HG03103 (cell line): Measurements from ENCODE around the gene MYL1.

ENCODE experiments used
- ATAC-seq: cut with Tn5 transposase; IDR thresholded peaks from one replicate; pipeline ENCODE4 v1.9.1; 2021; ENCODE audit warnings: low read depth; ENCODE audit not compliant: unreplicated experiment

MYL1 gene

DNA sequence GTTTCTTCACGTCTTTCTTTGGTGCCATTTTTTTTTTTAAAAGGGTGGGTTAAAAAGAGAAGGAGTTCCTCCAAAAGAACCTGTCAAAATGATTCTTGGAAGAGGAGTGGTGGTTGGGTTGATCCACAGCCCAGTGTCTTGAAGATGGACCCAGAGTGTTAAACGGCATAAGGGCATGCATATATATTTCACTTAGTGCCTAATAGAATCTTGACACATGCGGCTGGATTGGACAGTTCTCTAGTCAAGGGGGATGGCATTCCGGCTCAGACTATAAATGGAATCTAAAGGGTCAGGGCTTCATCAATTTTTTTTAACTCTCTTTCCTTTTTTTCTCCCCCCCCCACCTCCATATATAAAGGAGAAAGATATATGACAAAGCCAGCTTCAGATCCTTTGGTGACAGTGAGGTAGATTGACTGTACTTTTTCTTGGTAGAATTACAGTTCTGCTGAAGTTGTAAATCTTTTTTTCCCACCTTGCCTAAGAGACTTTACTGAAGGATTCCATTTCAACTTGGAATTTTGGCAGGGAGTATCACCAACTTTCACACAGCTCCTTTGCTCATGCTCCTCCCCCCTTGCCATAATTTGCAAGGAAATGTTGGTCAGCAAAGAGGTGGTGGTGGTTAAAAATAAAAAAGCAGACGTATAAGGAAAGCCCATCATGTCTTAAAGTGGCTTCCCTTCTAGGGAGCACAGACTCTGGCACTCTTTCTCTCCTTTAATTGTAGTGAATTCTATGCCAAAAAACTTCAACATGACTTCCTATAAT lies at the start of gene MYL1:
Gene MYL1, minus strand, starts transcription at position 160 of the 774 bp plus-strand sequence. Its CDS starts 132 bp downstream, at position 28.
- ATAC-seq: no peak

DNA sequence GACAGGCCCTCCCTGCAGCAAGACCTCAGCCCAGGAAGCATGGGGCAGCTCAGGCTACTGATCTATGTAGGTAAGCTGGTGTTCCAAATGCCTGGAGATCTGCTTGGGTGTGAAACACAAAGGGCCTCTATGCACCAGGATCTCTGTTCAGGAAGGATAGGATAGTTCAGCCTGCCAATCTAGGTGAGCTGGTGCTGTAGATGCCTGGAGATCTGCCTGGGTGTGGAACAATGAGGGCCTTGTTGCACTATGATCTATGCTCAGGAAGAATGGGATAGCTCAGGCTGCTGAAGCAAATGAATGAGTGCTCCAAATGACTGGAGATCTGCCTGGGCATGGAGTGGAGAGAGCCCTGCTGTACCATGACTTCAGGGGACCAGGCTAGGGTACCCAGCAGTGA lies 48.9 kb upstream of the MYL1 start:
- no peak for ATAC-seq

DNA sequence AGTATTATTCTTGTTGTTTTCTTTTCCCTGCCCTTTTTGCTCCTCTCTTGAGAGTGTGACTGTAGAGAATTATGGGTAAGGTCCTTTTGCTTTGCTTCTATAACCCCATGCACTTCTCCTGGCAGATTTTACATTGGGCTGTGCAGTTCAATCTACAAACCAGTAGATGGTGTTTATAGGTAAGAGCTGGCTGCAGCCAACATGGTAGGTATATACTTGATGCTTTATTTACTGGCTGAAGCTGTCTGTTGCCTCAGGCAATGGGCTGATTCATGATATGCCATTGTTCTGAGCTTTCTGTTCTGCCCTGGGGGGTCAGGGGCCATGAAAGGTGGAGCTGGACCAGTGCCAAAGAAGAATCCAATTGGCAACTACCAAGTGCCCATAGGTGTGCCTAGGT lies 48.3 kb upstream of the MYL1 start:
- peak; percentile 62 for ATAC-seq

GRCh38 chr2:210360412-210360811 lies 45.4 kb upstream of the MYL1 start:
- no peak for ATAC-seq

- ATAC-seq: no peak
Measured at GRCh38 chr2:210356944-210357343, 42.0 kb upstream of the MYL1 start.

- no peak for ATAC-seq
Measured at GRCh38 chr2:210337159-210337558, 22.2 kb upstream of the MYL1 start.

GRCh38 chr2:210324906-210325305 lies 9.9 kb upstream of the MYL1 start:
- ATAC-seq: no peak

- ATAC-seq: no peak
Measured at GRCh38 chr2:210324458-210324857, 9.5 kb upstream of the MYL1 start.

GRCh38 chr2:210323003-210323402 lies 8.0 kb upstream of the MYL1 start:
- no peak for ATAC-seq

- ATAC-seq: no peak
Measured at GRCh38 chr2:210318891-210319290, 3.9 kb upstream of the MYL1 start.

- ATAC-seq: no peak
Measured at GRCh38 chr2:210318486-210318885, 3.5 kb upstream of the MYL1 start.

- no peak for ATAC-seq
Measured at GRCh38 chr2:210310550-210310949, 4.4 kb downstream of the MYL1 start.

DNA sequence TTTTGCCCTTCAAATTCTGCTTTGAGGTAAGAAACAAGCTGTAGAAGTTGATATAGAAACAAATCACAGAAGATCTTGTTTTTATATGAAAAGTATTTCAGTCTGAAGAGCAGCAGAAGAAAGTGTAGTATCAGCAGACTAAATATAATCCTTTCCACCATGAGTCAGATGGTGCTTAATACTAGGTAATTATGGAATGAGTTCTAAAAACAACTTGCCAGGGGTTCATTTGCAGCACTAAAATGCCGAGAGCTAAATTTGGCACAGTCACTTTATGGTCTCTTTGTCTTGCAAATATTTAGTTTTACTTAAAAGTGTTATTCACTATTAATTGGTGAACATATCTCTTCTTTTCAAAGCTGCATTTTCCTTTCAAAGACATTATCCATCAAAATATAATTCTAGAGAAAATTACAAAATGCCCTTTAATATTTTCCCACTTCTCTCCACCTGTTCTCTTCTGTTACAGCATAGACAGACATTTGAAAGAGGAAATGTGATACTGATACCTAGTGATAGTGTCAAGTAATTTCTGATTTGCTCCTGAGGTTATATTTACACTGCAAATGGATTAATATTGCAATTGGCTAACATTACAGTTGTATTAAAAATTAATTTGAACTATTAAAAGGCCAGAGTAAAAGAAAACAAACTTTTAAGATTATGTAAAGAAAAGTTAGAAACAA lies 5.3 kb downstream of the MYL1 start:
- ATAC-seq: no peak

DNA sequence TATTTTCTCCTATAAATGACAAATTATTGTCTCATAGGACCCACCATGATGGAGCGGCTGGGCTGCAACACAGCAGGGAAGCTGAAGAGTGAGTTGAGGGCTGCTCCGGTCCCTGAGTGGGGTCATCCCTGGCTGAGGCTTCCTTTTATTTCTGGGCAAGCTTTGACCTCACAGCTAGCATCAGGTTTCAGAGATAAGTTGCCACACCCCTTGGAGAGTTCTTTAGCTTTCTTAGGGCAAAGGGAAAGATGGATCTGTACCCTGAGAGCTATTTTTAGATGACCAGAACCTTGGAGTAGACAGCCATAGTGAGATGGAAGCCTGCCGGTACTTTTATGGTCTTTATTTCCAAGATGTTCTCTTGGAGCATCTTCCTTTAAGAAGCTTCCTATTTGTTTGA lies 11.5 kb downstream of the MYL1 start:
- ATAC-seq: no peak

DNA sequence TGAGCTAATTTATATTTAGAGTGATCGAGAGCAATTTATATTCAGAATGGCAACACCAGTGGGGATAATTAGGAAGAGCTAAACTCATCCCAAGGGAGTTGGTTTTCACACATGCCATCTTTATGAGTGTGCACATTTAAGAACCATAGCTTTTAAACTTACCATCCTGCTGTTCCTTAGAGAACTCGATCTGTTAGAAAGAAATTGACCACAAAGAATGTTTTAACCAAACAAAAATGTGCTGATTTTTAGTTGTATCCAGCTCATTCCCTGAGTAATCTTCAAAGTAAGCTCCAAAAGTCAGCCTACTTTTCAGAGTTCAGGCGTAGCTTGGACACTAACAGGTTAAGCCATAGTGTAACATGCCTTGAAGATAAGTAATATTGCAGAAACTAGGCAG lies 12.6 kb downstream of the MYL1 start:
- ATAC-seq: no peak

DNA sequence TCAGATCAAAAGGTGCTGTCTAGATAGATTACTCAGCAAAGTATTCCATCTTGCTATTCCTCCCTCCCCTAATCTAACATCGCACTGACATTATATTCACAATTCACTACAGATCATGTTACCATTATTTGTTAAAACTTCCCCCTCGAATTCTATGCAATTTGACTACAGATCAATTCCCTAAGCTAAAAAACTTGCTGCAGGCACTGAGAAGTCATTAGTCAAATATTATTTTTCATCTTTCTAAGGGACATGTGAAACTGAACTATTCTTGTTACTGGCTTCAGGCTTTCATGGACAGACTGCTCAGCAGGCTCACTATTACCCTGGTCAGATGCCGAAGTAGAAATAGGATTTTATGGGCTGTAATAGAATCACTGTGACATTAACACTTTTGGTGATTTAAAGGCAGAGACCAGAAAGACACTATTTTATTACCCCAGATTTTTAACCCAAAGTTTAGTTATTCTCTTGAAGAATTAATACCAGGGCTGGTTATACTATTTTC lies 15.1 kb downstream of the MYL1 start:
- ATAC-seq: no peak

DNA sequence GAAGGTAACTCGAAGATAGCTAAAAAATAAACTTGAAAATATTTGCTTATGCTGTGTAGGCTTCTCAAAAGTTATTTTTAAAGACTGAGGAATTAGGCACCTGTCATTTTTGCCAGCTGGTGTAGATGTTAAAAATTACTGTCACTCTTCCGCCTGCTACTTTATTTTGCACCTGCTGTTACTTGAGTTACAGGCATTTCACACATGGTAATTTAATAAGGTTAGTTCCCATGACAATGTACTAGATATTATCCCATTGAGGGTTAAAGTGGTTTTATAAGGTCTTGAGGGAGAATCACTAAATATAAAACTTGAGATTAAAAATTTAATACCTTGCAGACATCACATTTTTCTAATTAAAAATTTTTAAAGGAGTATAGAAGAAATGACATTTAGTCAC lies 26.6 kb downstream of the MYL1 start:
- ATAC-seq: no peak

- ATAC-seq: no peak
Measured at GRCh38 chr2:210287301-210287700, 27.7 kb downstream of the MYL1 start.

- ATAC-seq: no peak
Measured at GRCh38 chr2:210286123-210286680, 28.8 kb downstream of the MYL1 start.

DNA sequence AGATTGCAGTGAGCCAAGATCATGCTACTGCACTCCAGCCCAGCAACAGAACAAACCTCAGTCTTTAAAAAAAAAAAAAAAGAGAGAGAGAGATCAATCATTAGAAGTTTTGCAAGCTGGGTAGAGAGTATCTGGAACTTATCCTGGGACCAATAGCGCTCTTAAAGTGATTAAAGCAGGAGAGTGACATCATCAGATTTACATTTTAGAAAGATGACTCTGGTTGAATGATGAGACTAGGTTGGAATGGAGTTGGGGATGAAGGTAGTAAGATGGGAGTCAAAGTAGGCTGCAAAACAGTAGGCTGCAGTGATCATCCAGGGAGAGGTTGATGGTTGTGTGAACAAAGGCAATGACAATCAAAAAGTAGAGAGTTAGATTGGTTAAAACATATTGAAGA lies 37.8 kb downstream of the MYL1 start:
- no peak for ATAC-seq

- ATAC-seq: no peak
Measured at GRCh38 chr2:210271300-210271699, 43.7 kb downstream of the MYL1 start.

DNA sequence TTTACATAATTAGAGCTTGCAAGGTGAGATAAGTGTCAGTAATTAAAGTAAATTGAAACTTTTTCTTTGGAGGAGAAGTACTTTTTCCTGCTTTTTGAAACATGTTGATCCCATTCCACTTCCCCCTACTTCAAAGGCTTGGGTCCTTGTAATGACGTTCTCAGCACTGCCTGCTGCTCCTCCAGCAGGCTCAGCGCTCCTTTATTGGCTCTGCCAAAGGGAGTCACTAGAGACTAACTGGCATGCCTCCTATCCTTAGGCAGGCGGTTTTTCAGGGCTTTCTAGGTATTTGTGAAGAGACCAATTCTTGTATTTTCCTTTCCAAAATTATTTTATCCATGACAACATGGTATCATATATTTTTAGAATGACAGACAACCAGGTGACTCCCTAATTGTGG lies 45.8 kb downstream of the MYL1 start:
- no peak for ATAC-seq
